Activated B cell treated with CpG ODN at 0.5 μM for 24 hours (primary cell): ENCODE measurements around the gene HEXIM2. TPM values are rescaled to one million over a fixed set of nuclear protein-coding genes. Genes with fewer than 3 reads are reported as not detected.

Experiments used
- ATAC-seq: fragments of 200-7000 bp; cut with Tn5 transposase; one replicate; pipeline ENCODE4 v1.10.0; 2021; ENCODE audit warnings: low read depth, mild to moderate bottlenecking, moderate library complexity
- CTCF ChIA-PET: fragments of 350-600 bp; sonication (Branson Sonifier 250); formaldehyde crosslinking; loops from one replicate; lab custom pipeline; 2021; ENCODE audit warnings: antibody characterized with exemption; lab: Charles Lee
- POLR2A ChIA-PET: fragments of 350-600 bp; sonication (Branson Sonifier 250); formaldehyde crosslinking; loops from one replicate; lab custom pipeline; 2021; ENCODE audit warnings: antibody characterized with exemption; lab: Charles Lee
- DNase-seq: peaks from one replicate; pipeline ENCODE4 v3.0.0; 2022
- H3K27ac Mint-ChIP-seq: one replicate; pipeline ENCODE4 v1.8.0; 2020; ENCODE audit warnings: mixed read lengths
- H3K27me3 Mint-ChIP-seq: one replicate; pipeline ENCODE4 v1.8.0; 2021; ENCODE audit warnings: mixed read lengths
- H3K36me3 Mint-ChIP-seq: one replicate; pipeline ENCODE4 v1.8.0; 2021; ENCODE audit warnings: low read depth, mixed read lengths
- H3K4me1 Mint-ChIP-seq: one replicate; pipeline ENCODE4 v1.8.0; 2021; ENCODE audit warnings: mixed read lengths
- H3K4me3 Mint-ChIP-seq: one replicate; pipeline ENCODE4 v1.8.0; 2020; ENCODE audit warnings: mild to moderate bottlenecking, mixed read lengths
- H3K9me3 Mint-ChIP-seq: one replicate; pipeline ENCODE4 v1.8.0; 2020; ENCODE audit warnings: mixed read lengths
- CTCF ChIP-seq: fragments of 200-600 bp; IDR thresholded peaks from one replicate; pipeline ENCODE4 v1.8.0; 2022; ENCODE audit warnings: antibody characterized with exemption, mild to moderate bottlenecking
- intact Hi-C: fragments of 100-400 bp; cut with micrococcal nuclease; formaldehyde crosslinking; loops from one replicate; pipeline ENCODE4 v1.15.1; 2024
- total RNA-seq: library from RNA; stranded (reverse); gene quantifications from 2 replicates; pipeline ENCODE4 v1.2.3, GENCODE V29; 2022

Gene HEXIM2
- total RNA-seq, 1 donor from 2014 or later: 11.1 TPM

DNA sequence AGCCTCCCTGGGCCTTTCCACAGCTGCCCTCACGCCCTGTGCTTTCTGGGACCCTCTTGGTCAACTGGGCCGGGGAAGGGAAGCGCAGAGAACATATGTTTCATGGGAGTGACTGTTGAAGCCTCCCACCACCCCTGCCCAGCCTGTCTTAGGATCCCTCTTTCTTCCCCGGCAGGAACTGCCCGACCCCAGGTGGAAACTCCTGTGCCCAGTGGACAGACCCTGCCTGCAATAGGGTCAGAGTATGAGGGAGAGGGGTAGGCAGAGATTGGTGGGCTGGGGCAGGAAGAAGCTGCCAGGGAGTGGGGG is 10.5 kb downstream of the HEXIM2 start:
- DNase-seq (no peak), ATAC-seq (no peak)
- ChIA-PET POLR2A (interaction anchor here (1.1 to 3.9 kb wide), 6 partner anchors 11 to 144 kb away, joined by 3 to 84 read pairs (median 8); partner anchors contain the start of genes FMNL1, HEXIM1, HEXIM2 and MAP3K14), CTCF (interaction anchor here (1.1 to 3.2 kb wide), 5 partner anchors 10 to 37 kb away, joined by 3 to 23 read pairs (median 18); partner anchors contain the start of gene ACBD4)
- H3K4me3 Mint-ChIP-seq: no peak overlapping the region
- H3K4me1 Mint-ChIP-seq: peaks cover 14% of the 10 kb centered on the region
- H3K9me3 Mint-ChIP-seq: no peaks in the 10 kb centered on the region
- TF ChIP-seq CTCF: no peak
- H3K36me3 Mint-ChIP-seq: no peaks in the 10 kb centered on the region
- intact Hi-C loops: loop anchor here (1.0 to 2.0 kb wide), 2 partner anchors 11 to 37 kb away; partner anchors contain the start of genes ACBD4 and HEXIM2
- no peaks in the 10 kb centered on the region for H3K27me3 Mint-ChIP-seq
- peak overlapping the region; percentile 35 for H3K27ac Mint-ChIP-seq

DNA sequence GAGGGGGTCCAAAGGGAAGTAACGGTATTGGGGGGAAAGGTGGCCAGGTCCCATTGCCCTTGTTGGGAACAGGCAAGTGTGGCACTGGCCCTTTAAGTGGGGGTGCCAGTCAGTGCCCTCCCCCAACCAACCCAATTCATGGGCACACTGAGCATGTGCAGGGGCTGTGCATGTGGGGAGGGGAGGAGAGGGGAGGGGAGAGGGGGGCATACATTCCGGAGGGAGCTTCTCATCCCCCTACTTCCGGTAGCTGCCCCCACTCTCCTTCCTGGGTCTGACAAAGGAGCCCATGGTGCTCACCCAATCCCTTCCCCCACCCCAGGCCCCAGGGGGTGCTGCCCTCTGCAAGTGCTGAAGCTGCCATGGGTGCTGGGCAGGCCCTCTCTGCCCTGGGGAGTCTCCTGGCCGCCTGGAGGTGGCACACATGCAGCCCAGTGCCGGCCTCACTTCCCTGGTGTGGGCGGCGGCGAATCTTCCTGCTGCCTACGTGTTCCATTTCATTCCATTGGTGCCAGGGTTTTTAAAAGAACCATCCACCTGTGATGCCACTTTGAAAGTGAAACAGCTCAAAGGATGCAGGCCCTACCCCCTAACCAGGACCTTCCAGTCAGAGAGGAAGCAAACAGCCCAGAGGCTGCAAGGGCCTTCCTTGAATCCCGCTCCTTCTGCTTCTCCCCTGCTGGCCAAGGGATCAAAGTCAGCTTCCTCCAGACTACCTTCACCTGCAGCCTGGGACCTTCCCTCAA is 11.0 kb downstream of the HEXIM2 start:
- no peaks in the 10 kb centered on the region for H3K27me3 Mint-ChIP-seq
- no peak for TF ChIP-seq CTCF
- ATAC-seq: peak; percentile 91

GRCh38 chr17:45175759-45176115 is 14.1 kb downstream of the HEXIM2 start:
- POLR2A ChIA-PET: interaction anchor here (0.6 to 1.1 kb wide), 2 partner anchors 14 to 23 kb away, joined by 3 read pairs; partner anchors contain the start of gene HEXIM2
- Mint-ChIP-seq H3K27me3 (no peaks in the 10 kb centered on the region), H3K9me3 (no peaks in the 10 kb centered on the region), H3K36me3 (no peaks in the 10 kb centered on the region), H3K27ac (no peak overlapping the region), H3K4me3 (no peak overlapping the region), H3K4me1 (peaks cover 14% of the 10 kb centered on the region)
- intact Hi-C loops: no loop called here
- TF ChIP-seq CTCF: no peak
- DNase-seq: no peak
- CTCF ChIA-PET: no interaction called here
- no peak for ATAC-seq

More for the DNA sequence above, 11.0 kb downstream of the HEXIM2 start:
- Mint-ChIP-seq H3K27ac (peak overlapping the region; percentile 93), H3K4me3 (peak overlapping the region; percentile 80), H3K4me1 (peaks cover 14% of the 10 kb centered on the region), H3K36me3 (no peaks in the 10 kb centered on the region), H3K9me3 (no peaks in the 10 kb centered on the region)
- POLR2A ChIA-PET: interaction anchor here (0.6 to 3.9 kb wide), 11 partner anchors 10 to 146 kb away, joined by 3 to 84 read pairs (median 6); partner anchors contain the start of genes FMNL1, HEXIM1, HEXIM2 and MAP3K14
- CTCF ChIA-PET: interaction anchor here (1.1 to 3.2 kb wide), 6 partner anchors 10 to 46 kb away, joined by 3 to 23 read pairs (median 12); partner anchors contain the start of gene ACBD4
- DNase-seq: peak; percentile 52
- intact Hi-C loops: loop anchor here (1.0 to 2.0 kb wide), 2 partner anchors 11 to 38 kb away; partner anchors contain the start of genes ACBD4 and HEXIM2

GRCh38 chr17:45177563-45177962 is 15.9 kb downstream of the HEXIM2 start:
- H3K36me3 Mint-ChIP-seq: no peaks in the 10 kb centered on the region
- intact Hi-C loops: no loop called here
- POLR2A ChIA-PET: interaction anchor here (1.4 kb wide), 1 partner anchor 16 kb away, joined by 4 read pairs; the partner anchor contains the start of gene HEXIM2
- no peaks in the 10 kb centered on the region for H3K9me3 Mint-ChIP-seq
- H3K4me1 Mint-ChIP-seq: peaks cover 8% of the 10 kb centered on the region
- DNase-seq (no peak), ATAC-seq (no peak)
- H3K27ac Mint-ChIP-seq: no peak overlapping the region
- TF ChIP-seq CTCF: no peak
- no peaks in the 10 kb centered on the region for H3K27me3 Mint-ChIP-seq
- CTCF ChIA-PET: no interaction called here
- no peak overlapping the region for H3K4me3 Mint-ChIP-seq

GRCh38 chr17:45184144-45184543 is 22.5 kb downstream of the HEXIM2 start:
- intact Hi-C loops: no loop called here
- CTCF ChIA-PET: interaction anchor here (0.6 to 1.2 kb wide), 2 partner anchors 13 to 33 kb away, joined by 3 to 7 read pairs; no protein-coding TSS in a partner anchor
- Mint-ChIP-seq H3K9me3 (no peaks in the 10 kb centered on the region), H3K4me1 (no peaks in the 10 kb centered on the region), H3K4me3 (no peak overlapping the region), H3K27me3 (no peaks in the 10 kb centered on the region), H3K27ac (no peak overlapping the region), H3K36me3 (no peaks in the 10 kb centered on the region)
- ATAC-seq (no peak), DNase-seq (no peak)
- POLR2A ChIA-PET: no interaction called here
- TF ChIP-seq CTCF: no peak
